Activated CD4-positive, alpha-beta memory T cell treated with anti-CD3 and anti-CD28 coated beads for 36 hours (primary cell): ENCODE measurements around the gene CD46. TPM values are rescaled to one million over a fixed set of nuclear protein-coding genes. Genes with fewer than 3 reads are reported as not detected.

ENCODE experiments used
- CTCF ChIA-PET: fragments of 350-600 bp; sonication (Branson Sonifier 250); formaldehyde crosslinking; loops from one replicate; lab custom pipeline; 2021; ENCODE audit warnings: antibody characterized with exemption, inconsistent platforms; lab: Charles Lee
- POLR2A ChIA-PET: fragments of 350-600 bp; sonication (Branson Sonifier 250); formaldehyde crosslinking; loops from one replicate; lab custom pipeline; 2021; ENCODE audit warnings: antibody characterized with exemption; lab: Charles Lee
- DNase-seq: peaks from one replicate; pipeline ENCODE4 v3.0.0-alpha.2; 2020
- H3K27ac Mint-ChIP-seq: one replicate; pipeline ENCODE4 v1.8.0; 2021; ENCODE audit warnings: mixed read lengths
- H3K27me3 Mint-ChIP-seq: one replicate; pipeline ENCODE4 v1.8.0; 2021; ENCODE audit warnings: mixed read lengths
- H3K36me3 Mint-ChIP-seq: one replicate; pipeline ENCODE4 v1.8.0; 2021; ENCODE audit warnings: mixed read lengths
- H3K4me1 Mint-ChIP-seq: one replicate; pipeline ENCODE4 v1.8.0; 2021; ENCODE audit warnings: low read depth, mixed read lengths
- H3K4me3 Mint-ChIP-seq: one replicate; pipeline ENCODE4 v1.8.0; 2021; ENCODE audit warnings: mild to moderate bottlenecking, mixed read lengths
- H3K9me3 Mint-ChIP-seq: one replicate; pipeline ENCODE4 v1.8.0; 2021; ENCODE audit warnings: mixed read lengths
- intact Hi-C: fragments of 100-400 bp; cut with micrococcal nuclease; formaldehyde crosslinking; loops from one replicate; pipeline ENCODE4 v1.15.1; 2023
- total RNA-seq, 2 experiments: library from RNA; stranded (reverse); gene quantifications; one replicate each; pipeline ENCODE4 v1.2.3, GENCODE V29; 2021

The CD46 gene
- total RNA-seq, 2 experiments from 2014 or later: 94.6 to 96.9 TPM

DNA sequence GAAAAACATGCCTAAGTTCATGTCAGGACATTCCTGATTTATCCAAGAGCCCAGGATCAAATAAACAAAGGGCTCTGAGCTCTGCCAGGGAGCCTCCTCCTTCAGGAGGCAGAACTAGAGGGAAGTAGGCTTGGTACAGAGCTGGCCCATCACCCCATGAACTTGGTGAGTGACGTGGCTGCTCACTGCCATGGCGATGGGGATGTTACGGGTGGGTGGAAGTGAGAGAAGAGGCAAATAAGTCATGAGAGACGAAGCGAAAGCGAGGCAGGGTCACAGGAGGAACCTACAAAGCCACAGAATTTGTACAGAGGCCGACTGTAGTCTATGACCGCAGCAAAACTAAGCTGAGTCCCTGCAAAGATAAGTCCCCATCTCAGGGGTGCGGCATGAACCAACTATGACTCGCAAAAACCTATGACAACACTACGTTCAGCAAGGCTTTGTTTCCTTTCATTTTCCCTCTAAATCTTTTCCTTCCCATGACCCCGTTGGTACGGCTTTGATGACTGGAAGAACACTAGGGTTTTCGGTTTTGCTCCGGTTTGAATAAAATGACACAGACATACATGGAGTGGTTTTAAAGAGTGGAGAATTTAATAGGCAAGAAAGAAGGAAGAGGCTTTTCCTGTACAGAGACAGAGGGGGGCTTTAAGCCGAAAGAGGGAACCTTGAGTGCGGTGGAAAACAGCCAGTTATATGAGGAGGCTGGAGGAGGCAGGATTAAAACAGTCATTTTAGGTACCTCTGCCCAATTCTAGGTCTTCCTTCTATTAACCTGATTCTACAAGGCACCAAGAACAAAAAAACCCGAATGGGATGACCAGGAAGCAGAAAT lies 74.1 kb downstream of the CD46 start:
- peak overlapping the region; percentile 89 for H3K4me3 Mint-ChIP-seq
- H3K36me3 Mint-ChIP-seq: peaks cover 19% of the 10 kb centered on the region
- CTCF ChIA-PET: interaction anchor here (1.3 to 14.0 kb wide), 5 partner anchors 28 to 172 kb away, joined by 4 to 460 read pairs (median 50); no protein-coding TSS in a partner anchor
- peaks cover 2% of the 10 kb centered on the region for H3K27me3 Mint-ChIP-seq
- intact Hi-C loops: loop anchor here (1.0 to 10.0 kb wide), 7 partner anchors 11 to 1271 kb away; partner anchors contain the start of genes CD55 and FCMR
- POLR2A ChIA-PET: interaction anchor here (0.9 to 3.5 kb wide), 8 partner anchors 10 to 59 kb away, joined by 3 to 24 read pairs (median 4); no protein-coding TSS in a partner anchor
- peak; percentile 94 for DNase-seq
- H3K27ac Mint-ChIP-seq: peak overlapping the region; percentile 97
- peaks cover 94% of the 10 kb centered on the region for H3K4me1 Mint-ChIP-seq
- no peaks in the 10 kb centered on the region for H3K9me3 Mint-ChIP-seq

DNA sequence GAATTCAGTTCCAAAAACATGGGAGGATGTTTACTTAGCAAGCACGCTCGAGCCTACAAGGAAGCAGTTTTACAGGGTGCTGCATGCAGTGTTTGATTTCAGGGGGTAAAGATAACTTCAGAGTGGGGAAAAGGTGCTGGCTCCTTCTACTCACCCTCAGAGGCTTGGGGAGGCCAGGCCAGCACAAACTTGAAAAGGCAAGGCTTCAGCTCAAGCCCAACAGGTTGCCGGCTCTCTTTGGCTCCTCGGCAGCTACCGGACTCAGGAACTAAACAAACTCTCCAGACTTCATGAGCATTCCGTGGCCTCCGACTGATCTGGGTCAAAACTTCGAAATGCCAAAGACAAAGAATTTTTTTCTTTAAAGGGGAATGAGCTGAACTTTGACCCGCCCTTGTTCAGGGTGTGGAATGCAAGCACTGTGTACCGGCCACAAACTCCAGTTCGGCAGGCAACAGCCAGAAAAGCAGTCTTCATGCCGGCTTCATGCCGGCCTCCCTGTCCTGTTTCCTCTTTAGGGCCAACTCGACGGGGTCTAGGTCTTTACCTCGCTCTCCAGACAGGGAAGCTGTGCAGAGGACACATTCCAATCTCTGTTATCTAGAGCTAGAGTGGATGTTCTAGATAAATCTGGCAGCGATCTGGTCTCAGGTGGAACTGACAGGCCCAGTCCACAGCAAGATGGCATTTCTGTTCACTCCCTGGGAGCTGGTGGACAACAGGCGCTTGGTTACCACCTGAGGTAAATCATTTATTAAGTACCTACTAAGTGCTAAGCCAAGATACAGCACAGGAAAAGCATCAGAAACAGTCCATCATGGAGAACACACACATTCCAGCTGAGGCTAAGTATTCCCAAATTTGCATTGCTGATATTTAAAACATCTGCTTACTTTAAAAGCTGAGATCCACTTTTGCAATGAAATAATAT lies 75.0 kb downstream of the CD46 start:
- peaks cover 2% of the 10 kb centered on the region for H3K27me3 Mint-ChIP-seq
- H3K9me3 Mint-ChIP-seq: no peaks in the 10 kb centered on the region
- CTCF ChIA-PET: interaction anchor here (0.8 to 14.0 kb wide), 12 partner anchors 8 to 171 kb away, joined by 3 to 460 read pairs (median 4); no protein-coding TSS in a partner anchor
- intact Hi-C loops: loop anchor here (1.0 to 10.0 kb wide), 6 partner anchors 12 to 1272 kb away; partner anchors contain the start of genes CD55 and FCMR
- H3K4me3 Mint-ChIP-seq: peak overlapping the region; percentile 89
- DNase-seq: no peak
- H3K4me1 Mint-ChIP-seq: peaks cover 96% of the 10 kb centered on the region
- H3K27ac Mint-ChIP-seq: peak overlapping the region; percentile 97
- peaks cover 19% of the 10 kb centered on the region for H3K36me3 Mint-ChIP-seq
- POLR2A ChIA-PET: interaction anchor here (0.7 to 3.5 kb wide), 10 partner anchors 9 to 58 kb away, joined by 3 to 24 read pairs (median 4); no protein-coding TSS in a partner anchor

DNA sequence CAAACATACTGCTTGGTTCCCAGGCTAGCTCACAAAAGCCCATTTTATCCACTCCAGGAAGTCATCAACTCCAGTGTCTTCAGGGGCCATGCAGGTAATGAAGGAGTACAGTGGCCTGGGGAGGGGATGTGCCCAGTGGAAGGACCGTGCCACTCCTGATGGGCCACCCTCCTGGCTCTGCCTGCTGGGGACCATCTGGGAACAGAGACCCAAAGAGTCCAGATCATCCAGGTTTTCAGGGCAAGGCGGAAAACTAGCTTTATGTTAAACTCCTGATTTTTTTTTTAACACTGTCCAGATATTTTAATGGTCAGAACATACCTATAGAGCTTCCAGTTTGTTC lies 75.6 kb downstream of the CD46 start:
- Mint-ChIP-seq H3K27me3 (peaks cover 2% of the 10 kb centered on the region), H3K4me1 (peaks cover 96% of the 10 kb centered on the region), H3K27ac (peak overlapping the region; percentile 97), H3K36me3 (peaks cover 18% of the 10 kb centered on the region), H3K9me3 (no peaks in the 10 kb centered on the region), H3K4me3 (no peak overlapping the region)
- intact Hi-C loops: loop anchor here (2.0 to 10.0 kb wide), 3 partner anchors 507 to 1273 kb away; partner anchors contain the start of genes CD55 and FCMR
- CTCF ChIA-PET: interaction anchor here (0.8 to 14.0 kb wide), 11 partner anchors 9 to 136 kb away, joined by 3 to 460 read pairs (median 4); no protein-coding TSS in a partner anchor
- no peak for DNase-seq
- POLR2A ChIA-PET: interaction anchor here (0.7 to 3.5 kb wide), 3 partner anchors 37 to 56 kb away, joined by 3 to 24 read pairs (median 5); no protein-coding TSS in a partner anchor

DNA sequence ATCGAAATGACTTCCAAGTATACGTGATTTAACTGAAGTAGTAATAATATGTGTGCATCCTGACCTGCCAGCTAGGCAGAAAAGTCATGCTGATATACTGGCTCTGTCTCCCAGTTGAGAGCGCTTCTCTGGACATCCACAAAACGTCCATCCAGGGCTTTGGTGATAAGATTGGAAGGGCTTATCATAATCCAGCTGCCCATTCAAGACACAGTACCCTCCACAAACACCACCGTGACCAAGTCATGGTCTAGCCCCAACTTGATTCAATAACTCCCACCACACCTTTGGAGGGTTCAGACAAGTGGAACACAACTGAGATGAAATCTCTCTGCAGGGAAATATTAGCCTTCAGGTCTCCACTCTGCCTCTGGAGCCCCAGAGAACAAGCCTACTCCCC lies 76.2 kb downstream of the CD46 start:
- ChIA-PET POLR2A (interaction anchor here (3.5 kb wide), 1 partner anchor 41 kb away, joined by 24 read pairs; no protein-coding TSS in a partner anchor), CTCF (interaction anchor here (0.9 to 14.0 kb wide), 8 partner anchors 10 to 136 kb away, joined by 3 to 460 read pairs (median 11); no protein-coding TSS in a partner anchor)
- Mint-ChIP-seq H3K27me3 (peaks cover 2% of the 10 kb centered on the region), H3K9me3 (no peaks in the 10 kb centered on the region), H3K36me3 (peaks cover 12% of the 10 kb centered on the region), H3K27ac (peak overlapping the region; percentile 11), H3K4me1 (peaks cover 96% of the 10 kb centered on the region), H3K4me3 (no peak overlapping the region)
- intact Hi-C loops: loop anchor here (1.0 to 10.0 kb wide), 4 partner anchors 41 to 1273 kb away; partner anchors contain the start of gene FCMR
- DNase-seq: no peak

DNA sequence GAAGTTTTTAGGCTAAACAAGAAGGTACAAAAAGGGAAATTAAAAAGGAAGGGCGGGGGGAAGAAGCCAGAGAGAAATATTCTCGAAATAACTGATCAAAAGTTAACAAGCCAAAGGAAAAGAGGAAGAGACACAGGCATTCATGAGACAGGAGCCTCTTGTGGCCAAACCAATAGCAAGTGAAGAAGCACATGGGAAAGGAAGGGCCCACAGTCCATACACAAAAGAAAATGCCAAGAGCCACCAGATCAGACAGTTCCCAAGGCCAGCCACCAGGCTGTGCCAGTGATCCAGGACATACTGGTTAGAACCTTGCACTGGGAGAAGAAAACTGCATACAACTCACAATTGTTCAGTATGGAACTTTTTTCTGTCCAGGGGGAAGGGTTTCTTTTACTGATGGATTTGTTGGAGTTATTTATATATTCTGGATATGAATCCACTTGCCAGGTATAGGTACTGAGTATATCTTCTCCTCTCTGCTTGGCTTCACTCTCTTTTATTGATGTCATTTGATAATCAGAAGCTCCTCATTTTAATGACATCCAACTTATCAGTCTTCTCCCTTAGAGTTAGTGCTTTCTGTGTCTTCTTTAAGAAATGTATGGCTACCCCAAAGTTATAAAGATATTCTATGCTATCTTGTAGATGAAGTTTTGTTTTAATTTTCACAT lies 76.8 kb downstream of the CD46 start:
- H3K9me3 Mint-ChIP-seq: no peaks in the 10 kb centered on the region

DNA sequence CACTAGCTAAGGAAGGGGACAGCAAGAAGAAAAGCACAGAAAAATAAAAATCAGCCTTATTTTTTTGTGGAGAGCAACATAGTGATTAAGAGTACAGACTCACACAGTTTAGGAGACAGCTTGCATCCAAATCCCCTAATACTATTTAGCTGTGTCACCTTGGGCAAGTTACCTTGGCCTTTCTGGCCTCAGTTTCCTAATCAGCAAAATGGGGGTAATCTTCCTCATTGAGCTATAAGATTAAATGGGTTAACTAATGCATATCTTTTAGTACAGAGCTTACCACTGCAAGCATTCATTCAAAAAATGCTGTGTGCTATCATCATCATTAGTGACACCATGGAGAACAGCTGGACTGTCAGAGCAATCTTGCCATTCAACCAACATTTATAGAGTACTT lies 77.7 kb downstream of the CD46 start:
- ChIA-PET POLR2A (interaction anchor here (1.2 to 2.0 kb wide), 4 partner anchors 32 to 43 kb away, joined by 3 to 23 read pairs (median 6); no protein-coding TSS in a partner anchor), CTCF (interaction anchor here (0.9 to 14.0 kb wide), 15 partner anchors 9 to 169 kb away, joined by 3 to 460 read pairs (median 6); no protein-coding TSS in a partner anchor)
- Mint-ChIP-seq H3K27ac (peak overlapping the region; percentile 50), H3K4me3 (no peak overlapping the region), H3K4me1 (peaks cover 98% of the 10 kb centered on the region), H3K36me3 (peaks cover 8% of the 10 kb centered on the region), H3K27me3 (no peaks in the 10 kb centered on the region), H3K9me3 (no peaks in the 10 kb centered on the region)
- no peak for DNase-seq
- intact Hi-C loops: loop anchor here (10.0 kb wide), 2 partner anchors 905 to 1275 kb away; partner anchors contain the start of gene FCMR

More for the DNA sequence above, 76.8 kb downstream of the CD46 start:
- intact Hi-C loops: loop anchor here (1.0 to 10.0 kb wide), 4 partner anchors 41 to 1274 kb away; partner anchors contain the start of gene FCMR
- H3K27ac Mint-ChIP-seq: peak overlapping the region; percentile 11
- peaks cover 12% of the 10 kb centered on the region for H3K36me3 Mint-ChIP-seq
- ChIA-PET CTCF (interaction anchor here (0.7 to 14.0 kb wide), 17 partner anchors 10 to 170 kb away, joined by 3 to 460 read pairs (median 6); no protein-coding TSS in a partner anchor), POLR2A (interaction anchor here (1.0 to 2.0 kb wide), 4 partner anchors 33 to 56 kb away, joined by 3 to 23 read pairs (median 6); no protein-coding TSS in a partner anchor)
- peak; percentile 79 for DNase-seq
- H3K4me3 Mint-ChIP-seq: no peak overlapping the region
- H3K27me3 Mint-ChIP-seq: peaks cover 2% of the 10 kb centered on the region
- peaks cover 97% of the 10 kb centered on the region for H3K4me1 Mint-ChIP-seq

DNA sequence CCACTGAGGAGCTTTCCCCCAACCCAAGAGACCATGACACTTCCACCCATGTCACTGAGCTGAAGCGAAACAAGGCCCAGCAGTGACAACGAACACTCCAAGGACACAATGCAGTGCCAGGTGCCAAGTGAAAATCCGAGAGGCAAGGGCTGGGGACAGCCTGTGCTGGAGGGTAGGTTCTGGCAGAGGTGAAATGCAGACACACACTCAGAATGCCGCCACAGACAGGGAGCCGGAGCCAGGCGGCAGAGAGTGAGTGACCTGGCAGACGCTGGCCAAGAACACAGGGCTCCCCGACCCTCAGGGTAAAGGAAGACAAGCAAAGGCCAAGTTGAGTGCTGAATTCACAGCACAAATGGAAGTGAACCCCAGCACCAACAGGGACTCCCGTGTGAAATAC lies 78.9 kb downstream of the CD46 start:
- Mint-ChIP-seq H3K27ac (peak overlapping the region; percentile 92), H3K4me3 (no peak overlapping the region), H3K36me3 (peaks cover 3% of the 10 kb centered on the region), H3K4me1 (peaks cover 97% of the 10 kb centered on the region), H3K27me3 (no peaks in the 10 kb centered on the region), H3K9me3 (no peaks in the 10 kb centered on the region)
- POLR2A ChIA-PET: interaction anchor here (0.7 to 1.3 kb wide), 2 partner anchors 40 to 52 kb away, joined by 3 read pairs; no protein-coding TSS in a partner anchor
- CTCF ChIA-PET: interaction anchor here (0.9 to 14.0 kb wide), 8 partner anchors 18 to 168 kb away, joined by 3 to 460 read pairs (median 18); no protein-coding TSS in a partner anchor
- no peak for DNase-seq
- intact Hi-C loops: no loop called here

DNA sequence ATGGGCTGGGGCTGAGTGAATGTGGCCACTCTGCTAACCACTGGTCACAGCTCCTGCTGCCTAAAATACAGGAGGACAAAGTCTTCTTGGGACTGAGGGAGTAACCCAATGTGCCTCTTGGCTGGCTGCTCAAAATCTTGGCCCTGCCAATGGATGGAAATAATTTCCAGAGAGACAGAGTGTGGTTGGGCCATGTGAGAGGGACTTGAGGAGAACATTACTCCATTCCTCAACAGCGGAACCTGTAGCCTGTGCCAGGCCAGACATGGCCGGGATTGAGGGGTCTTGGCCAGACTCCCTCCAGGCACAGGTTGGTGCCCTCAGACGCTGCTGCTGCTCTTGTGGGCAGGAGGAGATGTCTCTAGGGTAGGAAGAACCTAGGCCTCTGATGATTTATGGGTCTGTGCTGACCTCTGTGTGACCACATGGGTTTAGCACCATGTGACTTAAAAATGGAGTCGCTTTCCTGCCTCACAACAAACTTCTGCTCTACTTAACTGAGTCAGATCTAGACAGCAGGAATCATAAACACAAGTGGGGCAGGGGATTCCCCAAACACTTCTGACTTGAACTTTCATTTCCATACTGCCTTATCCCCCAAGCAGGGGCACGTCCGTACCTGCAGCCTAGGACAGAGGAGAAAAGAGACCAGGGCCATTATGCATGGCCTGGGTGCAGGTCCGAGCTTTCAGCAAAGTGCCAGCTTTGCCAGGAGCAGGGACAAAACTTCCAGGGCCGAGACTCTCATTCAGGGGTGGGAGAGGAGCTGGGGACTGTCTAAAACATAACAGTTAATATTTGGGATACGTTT lies 79.9 kb downstream of the CD46 start:
- Mint-ChIP-seq H3K4me1 (peaks cover 95% of the 10 kb centered on the region), H3K9me3 (no peaks in the 10 kb centered on the region), H3K4me3 (peak overlapping the region; percentile 59), H3K36me3 (peaks cover 3% of the 10 kb centered on the region), H3K27ac (peak overlapping the region; percentile 92), H3K27me3 (no peaks in the 10 kb centered on the region)
- intact Hi-C loops: loop anchor here (1.0 kb wide), 2 partner anchors 17 to 33 kb away; no protein-coding TSS in a partner anchor
- ChIA-PET CTCF (interaction anchor here (1.3 to 14.0 kb wide), 6 partner anchors 10 to 132 kb away, joined by 4 to 460 read pairs (median 66); no protein-coding TSS in a partner anchor), POLR2A (interaction anchor here (0.8 to 2.7 kb wide), 3 partner anchors 9 to 37 kb away, joined by 4 to 19 read pairs (median 8); no protein-coding TSS in a partner anchor)
- peak; percentile 76 for DNase-seq

DNA sequence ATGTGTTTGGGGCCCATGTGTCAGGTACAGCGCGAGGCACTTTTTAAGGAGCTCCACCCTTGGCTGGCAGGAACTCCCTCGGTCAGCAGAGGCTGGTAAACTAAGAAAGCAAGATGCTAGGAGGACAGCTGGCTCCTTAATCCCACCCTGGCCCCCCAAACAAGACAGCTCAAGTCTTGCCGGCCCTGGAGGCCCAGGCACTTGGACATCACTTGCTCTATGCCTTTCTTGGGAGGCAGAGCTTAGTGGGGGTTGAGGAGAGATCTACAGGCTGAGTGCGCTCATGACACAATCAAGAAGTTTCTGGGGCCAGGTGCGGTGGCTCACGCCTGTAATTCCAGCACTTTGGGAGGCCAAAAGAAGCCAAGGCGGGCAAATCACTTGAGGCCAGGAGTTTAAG lies 80.9 kb downstream of the CD46 start:
- DNase-seq: no peak
- CTCF ChIA-PET: interaction anchor here (1.3 to 9.2 kb wide), 5 partner anchors 8 to 131 kb away, joined by 4 to 136 read pairs (median 43); no protein-coding TSS in a partner anchor
- Mint-ChIP-seq H3K36me3 (peaks cover 4% of the 10 kb centered on the region), H3K4me1 (peaks cover 95% of the 10 kb centered on the region), H3K4me3 (peak overlapping the region; percentile 59), H3K9me3 (no peaks in the 10 kb centered on the region), H3K27ac (peak overlapping the region; percentile 92), H3K27me3 (no peaks in the 10 kb centered on the region)
- intact Hi-C loops: loop anchor here (1.0 kb wide), 2 partner anchors 16 to 32 kb away; no protein-coding TSS in a partner anchor
- POLR2A ChIA-PET: interaction anchor here (0.8 to 2.7 kb wide), 5 partner anchors 10 to 36 kb away, joined by 3 to 19 read pairs (median 4); no protein-coding TSS in a partner anchor
